B cell (primary cell): ENCODE data around the gene MAGEB17. TPM values are rescaled to one million over a fixed set of nuclear protein-coding genes. Genes with fewer than 3 reads are reported as not detected.

Source experiments
- ATAC-seq: fragments of 200-7000 bp; cut with Tn5 transposase; one replicate; pipeline ENCODE4 v1.10.0; 2021; ENCODE audit warnings: low read depth, mild to moderate bottlenecking, moderate number of reproducible peaks, moderate library complexity
- CTCF ChIA-PET: fragments of 350-600 bp; sonication (Branson Sonifier 250); formaldehyde crosslinking; loops from one replicate; lab custom pipeline; 2021; ENCODE audit warnings: antibody characterized with exemption, inconsistent platforms; lab: Charles Lee
- POLR2A ChIA-PET: fragments of 350-600 bp; sonication (Branson Sonifier 250); formaldehyde crosslinking; loops from one replicate; lab custom pipeline; 2021; ENCODE audit warnings: antibody characterized with exemption; lab: Charles Lee
- DNase-seq: peaks from one replicate; pipeline ENCODE4 v3.0.0; 2013
- H2AFZ ChIP-seq: 2 replicates; pipeline ENCODE4 v1.6.1; 2012; ENCODE audit warnings: mild to moderate bottlenecking, low read depth, low read length; ENCODE audit not compliant: insufficient read depth, poor library complexity, severe bottlenecking
- H3K27ac ChIP-seq, 2 donors: 1 replicate in 1 of 2; 2 replicates in 1 of 2; pipeline ENCODE4 v1.5.1; 2012 to 2013; ENCODE audit warnings: low read length in 2 of 2, mild to moderate bottlenecking in 2 of 2, moderate library complexity in 1 of 2
- H3K27me3 ChIP-seq, 4 experiments: fragments of 200-600 bp in 1 of 4; sonication (generic) in 1 of 4; replicated peaks in 1 of 4; 1 replicate in 2 of 4; 2 replicates in 2 of 4; pipeline versions ENCODE4 v1.6.1 to v1.7.0; 2013 to 2016; ENCODE audit warnings: low read length in 3 of 4, mild to moderate bottlenecking in 2 of 4, mixed read lengths in 1 of 4, moderate library complexity in 1 of 4; ENCODE audit not compliant: insufficient read depth in 4 of 4, control insufficient read depth in 3 of 4; ENCODE audit errors: control extremely low read depth in 1 of 4
- H3K36me3 ChIP-seq, 2 experiments: replicated peaks in 1 of 2; 1 replicate in 1 of 2; 2 replicates in 1 of 2; pipeline versions ENCODE4 v1.6.1 to v1.7.1; 2013; ENCODE audit warnings: low read length in 1 of 2; ENCODE audit not compliant: insufficient read depth in 2 of 2, control insufficient read depth in 1 of 2; ENCODE audit errors: control extremely low read depth in 1 of 2, extremely low read depth in 1 of 2
- H3K4me1 ChIP-seq, 2 donors: fragments of 200-600 bp in 1 of 2; sonication (generic) in 1 of 2; 1 replicate in 1 of 2; 2 replicates in 1 of 2; pipeline versions ENCODE4 v1.5.1 to v1.6.1; 2013 to 2017; ENCODE audit warnings: low read length in 2 of 2; ENCODE audit not compliant: control insufficient read depth in 2 of 2, insufficient read depth in 2 of 2
- H3K4me2 ChIP-seq: replicated peaks from 2 replicates; pipeline ENCODE3; 2012; ENCODE audit warnings: mild to moderate bottlenecking, low read depth, low read length; ENCODE audit not compliant: poor library complexity, severe bottlenecking
- H3K4me3 ChIP-seq, 5 experiments: fragments of 200-600 bp in 1 of 5; sonication (generic) in 1 of 5; 1 replicate in 3 of 5; 2 replicates in 2 of 5; pipeline versions ENCODE4 v1.5.1 to v1.7.0; 2011 to 2016; ENCODE audit warnings: low read length in 4 of 5, mild to moderate bottlenecking in 4 of 5, low read depth in 2 of 5, control low read depth in 1 of 5, moderate library complexity in 1 of 5; ENCODE audit not compliant: insufficient read depth in 1 of 5; ENCODE audit errors: control extremely low read depth in 1 of 5, extremely low read depth in 1 of 5
- H3K79me2 ChIP-seq: fragments of 200-600 bp; sonication (generic); one replicate; pipeline ENCODE4 v1.6.0; 2016; ENCODE audit warnings: low read length; ENCODE audit not compliant: control insufficient read depth, insufficient read depth
- H3K9ac ChIP-seq: fragments of 200-600 bp; sonication (generic); 2 replicates; pipeline ENCODE4 v1.6.1; 2017; ENCODE audit warnings: mild to moderate bottlenecking, low read length, moderate library complexity
- H3K9me3 ChIP-seq, 3 donors: one replicate each; pipeline versions ENCODE4 v1.6.1 to v1.7.1; 2013; ENCODE audit warnings: low read length in 2 of 3; ENCODE audit not compliant: control insufficient read depth in 2 of 3, insufficient read depth in 1 of 3; ENCODE audit errors: control extremely low read depth in 1 of 3
- H4K20me1 ChIP-seq: 2 replicates; pipeline ENCODE4 v1.6.0; 2012; ENCODE audit warnings: mild to moderate bottlenecking, low read length; ENCODE audit not compliant: insufficient read depth, control insufficient read depth, poor library complexity, severe bottlenecking
- H3K27ac Mint-ChIP-seq: one replicate; pipeline ENCODE4 v1.8.0; 2021; ENCODE audit warnings: mixed read lengths
- H3K27me3 Mint-ChIP-seq: one replicate; pipeline ENCODE4 v1.8.0; 2021; ENCODE audit warnings: mixed read lengths
- H3K4me1 Mint-ChIP-seq: one replicate; pipeline ENCODE4 v1.8.0; 2021; ENCODE audit warnings: mixed read lengths
- H3K4me3 Mint-ChIP-seq: one replicate; pipeline ENCODE4 v1.8.0; 2021; ENCODE audit warnings: mixed read lengths
- H3K9me3 Mint-ChIP-seq: one replicate; pipeline ENCODE4 v1.8.0; 2022; ENCODE audit warnings: mixed read lengths; ENCODE audit not compliant: insufficient read depth
- EZH2 ChIP-seq: IDR thresholded peaks from 2 replicates; pipeline ENCODE4 v1.6.1; 2012; ENCODE audit warnings: borderline replicate concordance, low read depth, mild to moderate bottlenecking, moderate library complexity, low read length; ENCODE audit not compliant: insufficient read depth, poor library complexity, severe bottlenecking
- WGBS: methylation state at CpG from one replicate; pipeline ENCODE4 v1.1.5; 2013; ENCODE audit warnings: missing lambda C conversion rate; ENCODE audit not compliant: insufficient coverage; 5-methylcytosine and 5-hydroxymethylcytosine counted together
- intact Hi-C: fragments of 100-400 bp; cut with micrococcal nuclease; formaldehyde crosslinking; loops from one replicate; pipeline ENCODE4 v1.10.0; 2022
- polyA plus RNA-seq: library from polyadenylated mRNA; depleted of rRNA; stranded (reverse); fragments of >200 nt; gene quantifications from 2 replicates; pipeline ENCODE4 v1.2.3, GENCODE V29; 2012
- total RNA-seq, 2 donors: library from RNA; stranded (reverse); fragments of 120-200 nt in 1 of 2; gene quantifications; 1 replicate in 1 of 2; 2 replicates in 1 of 2; pipeline versions ENCODE4 v1.2.3 to v1.2.4, GENCODE V29; 2013 to 2022
- TF ChIP-seq, protein P1 (sequence below): fragments of 200-600 bp; IDR thresholded peaks from one replicate; pipeline ENCODE4 v1.8.0; 2022; ENCODE audit warnings: antibody characterized with exemption, mild to moderate bottlenecking

The MAGEB17 gene
- total and polyA plus RNA-seq, 2 donors (not counting 1 experiment from before 2014, with no cell fraction given): 0.16 TPM; not detected in 1

DNA sequence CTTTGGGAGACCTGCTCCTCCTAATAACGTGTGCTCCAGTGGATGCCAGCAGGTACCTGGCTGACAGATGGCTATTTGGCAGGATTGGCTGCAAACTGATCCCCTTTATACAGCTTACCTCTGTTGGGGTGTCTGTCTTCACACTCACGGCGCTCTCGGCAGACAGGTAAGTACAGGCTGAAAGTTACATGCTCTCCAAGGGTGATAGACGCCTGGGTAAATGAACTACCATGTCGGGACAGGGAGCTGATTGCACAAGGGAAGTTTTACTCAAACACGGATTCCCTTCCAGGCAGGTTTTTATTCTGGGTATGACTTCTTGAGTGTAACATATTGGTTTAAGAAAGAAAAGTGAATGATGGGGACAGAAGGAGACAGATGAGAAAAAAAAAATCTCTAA, 43.1 kb upstream of the MAGEB17 start:
- H3K9me3 Mint-ChIP-seq: no peaks in the 10 kb centered on the region
- Histone ChIP-seq H3K36me3 (no peaks in the 10 kb centered on the region), H3K79me2 (no peaks in the 10 kb centered on the region), H2AFZ (no peak overlapping the region), H3K9ac (no peak overlapping the region), H3K4me1 (peaks cover 15 to 23% of the 10 kb centered on the region in 2 donors), H3K27me3 (peaks cover 0 to 8% (median 0%) of the 10 kb centered on the region in 4 experiments), H3K9me3 (peaks cover 0 to 2% (median 0%) of the 10 kb centered on the region in 3 donors), H3K27ac (no peak overlapping the region), H3K4me2 (no peak overlapping the region), H3K4me3 (no peak overlapping the region), H4K20me1 (no peaks in the 10 kb centered on the region)
- H3K27ac Mint-ChIP-seq: no peak overlapping the region
- no peak for DNase-seq
- POLR2A ChIA-PET: no interaction called here
- H3K4me1 Mint-ChIP-seq: peaks cover 20% of the 10 kb centered on the region
- TF ChIP-seq, protein P1, sequence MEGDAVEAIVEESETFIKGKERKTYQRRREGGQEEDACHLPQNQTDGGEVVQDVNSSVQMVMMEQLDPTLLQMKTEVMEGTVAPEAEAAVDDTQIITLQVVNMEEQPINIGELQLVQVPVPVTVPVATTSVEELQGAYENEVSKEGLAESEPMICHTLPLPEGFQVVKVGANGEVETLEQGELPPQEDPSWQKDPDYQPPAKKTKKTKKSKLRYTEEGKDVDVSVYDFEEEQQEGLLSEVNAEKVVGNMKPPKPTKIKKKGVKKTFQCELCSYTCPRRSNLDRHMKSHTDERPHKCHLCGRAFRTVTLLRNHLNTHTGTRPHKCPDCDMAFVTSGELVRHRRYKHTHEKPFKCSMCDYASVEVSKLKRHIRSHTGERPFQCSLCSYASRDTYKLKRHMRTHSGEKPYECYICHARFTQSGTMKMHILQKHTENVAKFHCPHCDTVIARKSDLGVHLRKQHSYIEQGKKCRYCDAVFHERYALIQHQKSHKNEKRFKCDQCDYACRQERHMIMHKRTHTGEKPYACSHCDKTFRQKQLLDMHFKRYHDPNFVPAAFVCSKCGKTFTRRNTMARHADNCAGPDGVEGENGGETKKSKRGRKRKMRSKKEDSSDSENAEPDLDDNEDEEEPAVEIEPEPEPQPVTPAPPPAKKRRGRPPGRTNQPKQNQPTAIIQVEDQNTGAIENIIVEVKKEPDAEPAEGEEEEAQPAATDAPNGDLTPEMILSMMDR: no peak
- TF ChIP-seq EZH2: no peak
- intact Hi-C loops: no loop called here
- H3K27me3 Mint-ChIP-seq: no peaks in the 10 kb centered on the region
- H3K4me3 Mint-ChIP-seq: no peak overlapping the region
- CTCF ChIA-PET: interaction anchor here (2.1 kb wide), 1 partner anchor 11 kb away, joined by 6 read pairs; no protein-coding TSS in a partner anchor
- no peak for ATAC-seq
- WGBS: no CpG with 5 or more reads among the region's 7 CpGs

DNA sequence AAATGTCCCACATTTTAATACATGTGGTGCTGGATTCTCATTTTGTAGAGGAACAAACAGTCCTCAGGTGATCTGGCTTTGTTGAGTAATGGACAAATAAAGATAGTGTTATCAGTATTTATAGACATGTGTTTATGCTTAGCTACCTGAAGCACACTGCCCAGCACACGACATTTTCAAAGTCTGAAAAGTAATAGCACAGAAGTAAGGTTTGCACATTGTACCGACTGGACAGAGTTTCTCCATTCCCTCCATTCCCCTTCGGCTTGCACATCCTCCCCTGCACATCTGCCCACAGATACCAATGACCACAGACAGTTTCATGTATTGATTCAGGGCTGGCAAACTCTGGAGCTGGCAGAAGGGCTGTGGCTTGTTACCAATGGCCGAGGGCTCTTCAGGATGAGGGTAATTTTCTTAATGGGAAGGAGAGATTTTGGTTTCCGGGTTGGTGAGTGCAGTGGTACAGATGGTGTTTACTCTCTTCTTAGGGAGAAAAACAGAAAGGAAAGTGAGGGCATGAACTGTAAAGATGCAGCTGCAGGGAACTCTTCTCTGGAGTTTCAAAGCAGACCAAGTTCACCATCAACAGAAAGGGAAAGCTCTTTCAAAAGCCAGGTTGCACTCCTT, 41.6 kb upstream of the MAGEB17 start:
- Mint-ChIP-seq H3K27me3 (peaks cover 6% of the 10 kb centered on the region), H3K27ac (no peak overlapping the region), H3K9me3 (no peaks in the 10 kb centered on the region), H3K4me3 (no peak overlapping the region), H3K4me1 (peaks cover 6% of the 10 kb centered on the region)
- intact Hi-C loops: no loop called here
- H3K79me2 ChIP-seq: no peaks in the 10 kb centered on the region
- 83% methylated on average over 1 of the region's 5 CpGs for WGBS
- H3K4me2 ChIP-seq: no peak overlapping the region
- CTCF ChIA-PET: interaction anchor here (0.8 to 1.7 kb wide), 2 partner anchors 9 to 13 kb away, joined by 3 to 10 read pairs; no protein-coding TSS in a partner anchor
- TF ChIP-seq EZH2: no peak
- TF ChIP-seq, protein P1: no peak
- H3K9me3 ChIP-seq: no peaks in the 10 kb centered on the region
- no peaks in the 10 kb centered on the region for H4K20me1 ChIP-seq
- no peak overlapping the region for H2AFZ ChIP-seq
- ATAC-seq (no peak), DNase-seq (no peak)
- peaks cover 0 to 8% (median 0%) of the 10 kb centered on the region in 4 experiments for H3K27me3 ChIP-seq
- H3K4me3 ChIP-seq: no peak overlapping the region
- H3K4me1 ChIP-seq: peaks cover 6 to 9% of the 10 kb centered on the region in 2 donors
- no peaks in the 10 kb centered on the region for H3K36me3 ChIP-seq
- POLR2A ChIA-PET: no interaction called here
- H3K27ac ChIP-seq: no peak overlapping the region
- no peak overlapping the region for H3K9ac ChIP-seq
